Mononuclear cell (primary cell): ENCODE measurements around the gene C1QL3. TPM values are rescaled to one million over a fixed set of nuclear protein-coding genes. Genes with fewer than 3 reads are reported as not detected.

ENCODE experiments used
- H3K27me3 ChIP-seq: 2 replicates; pipeline ENCODE4 v1.6.0; 2011; ENCODE audit warnings: low read length, control low read depth; ENCODE audit not compliant: insufficient read depth
- H3K4me1 ChIP-seq: 2 replicates; pipeline ENCODE4 v1.5.1; 2011; ENCODE audit warnings: mild to moderate bottlenecking, low read length, control low read depth; ENCODE audit not compliant: insufficient read depth
- H3K4me3 ChIP-seq: 2 replicates; pipeline ENCODE4 v1.5.1; 2011; ENCODE audit warnings: mild to moderate bottlenecking, low read length, moderate library complexity
- H3K9me3 ChIP-seq: 2 replicates; pipeline ENCODE4 v1.5.1; 2011; ENCODE audit warnings: low read depth, mild to moderate bottlenecking, control low read depth, low read length
- total RNA-seq: library from RNA; depleted of rRNA; stranded (reverse); fragments of >200 nt; gene quantifications from one replicate; pipeline ENCODE4 v1.2.3, GENCODE V29; 2012

Gene C1QL3
- total RNA-seq, 1 donor, result not detected

GRCh38 chr10:16519908-16520861, 1.5 kb downstream of the C1QL3 start:
- Histone ChIP-seq H3K4me3 (no peak overlapping the region), H3K4me1 (peaks cover 10% of the 10 kb centered on the region), H3K27me3 (peaks cover 42% of the 10 kb centered on the region), H3K9me3 (no peaks in the 10 kb centered on the region)

- Histone ChIP-seq H3K4me3 (no peak overlapping the region), H3K27me3 (peaks cover 42% of the 10 kb centered on the region), H3K4me1 (peaks cover 10% of the 10 kb centered on the region), H3K9me3 (no peaks in the 10 kb centered on the region)
Observed at GRCh38 chr10:16519250-16519907, 2.3 kb downstream of the C1QL3 start.

- H3K27me3 ChIP-seq, result peaks cover 36% of the 10 kb centered on the region
- peaks cover 10% of the 10 kb centered on the region for H3K4me1 ChIP-seq
- H3K4me3 ChIP-seq, result no peak overlapping the region
- H3K9me3 ChIP-seq, result no peaks in the 10 kb centered on the region
Observed at GRCh38 chr10:16518822-16519221, 2.9 kb downstream of the C1QL3 start.

- Histone ChIP-seq H3K9me3 (no peaks in the 10 kb centered on the region), H3K27me3 (no peaks in the 10 kb centered on the region), H3K4me3 (no peak overlapping the region), H3K4me1 (no peaks in the 10 kb centered on the region)
Observed at GRCh38 chr10:16510843-16511242, 10.8 kb downstream of the C1QL3 start.

- Histone ChIP-seq H3K4me1 (no peaks in the 10 kb centered on the region), H3K9me3 (no peaks in the 10 kb centered on the region)
Observed at GRCh38 chr10:16509996-16510395, 11.7 kb downstream of the C1QL3 start.

GRCh38 chr10:16505161-16505560, 16.5 kb downstream of the C1QL3 start:
- Histone ChIP-seq H3K9me3 (no peaks in the 10 kb centered on the region), H3K4me1 (no peaks in the 10 kb centered on the region), H3K27me3 (no peaks in the 10 kb centered on the region), H3K4me3 (no peak overlapping the region)

More at GRCh38 chr10:16509996-16510395, 11.7 kb downstream of the C1QL3 start:
- H3K4me3 ChIP-seq, result no peak overlapping the region
- no peaks in the 10 kb centered on the region for H3K27me3 ChIP-seq

GRCh38 chr10:16497911-16498310, 23.8 kb downstream of the C1QL3 start:
- Histone ChIP-seq H3K9me3 (no peaks in the 10 kb centered on the region), H3K4me3 (no peak overlapping the region), H3K27me3 (no peaks in the 10 kb centered on the region), H3K4me1 (no peaks in the 10 kb centered on the region)

GRCh38 chr10:16493884-16494536, 27.7 kb downstream of the C1QL3 start:
- Histone ChIP-seq H3K9me3 (no peaks in the 10 kb centered on the region), H3K4me3 (no peak overlapping the region), H3K27me3 (no peaks in the 10 kb centered on the region), H3K4me1 (no peaks in the 10 kb centered on the region)

GRCh38 chr10:16491933-16492332, 29.7 kb downstream of the C1QL3 start:
- H3K4me3 ChIP-seq, result no peak overlapping the region
- H3K9me3 ChIP-seq, result no peaks in the 10 kb centered on the region
- no peaks in the 10 kb centered on the region for H3K4me1 ChIP-seq
- no peaks in the 10 kb centered on the region for H3K27me3 ChIP-seq

- Histone ChIP-seq H3K4me1 (no peaks in the 10 kb centered on the region), H3K4me3 (no peak overlapping the region), H3K9me3 (no peaks in the 10 kb centered on the region), H3K27me3 (no peaks in the 10 kb centered on the region)
Observed at GRCh38 chr10:16490511-16490910, 31.2 kb downstream of the C1QL3 start.

GRCh38 chr10:16483241-16483917, 38.3 kb downstream of the C1QL3 start:
- no peak overlapping the region for H3K4me3 ChIP-seq
- no peaks in the 10 kb centered on the region for H3K4me1 ChIP-seq
- no peaks in the 10 kb centered on the region for H3K9me3 ChIP-seq
- H3K27me3 ChIP-seq, result no peaks in the 10 kb centered on the region

- Histone ChIP-seq H3K27me3 (no peaks in the 10 kb centered on the region), H3K9me3 (no peaks in the 10 kb centered on the region)
Observed at GRCh38 chr10:16481052-16481728, 40.5 kb downstream of the C1QL3 start.

GRCh38 chr10:16478801-16479200, 42.9 kb downstream of the C1QL3 start:
- H3K4me3 ChIP-seq, result no peak overlapping the region
- H3K4me1 ChIP-seq, result no peaks in the 10 kb centered on the region
- H3K9me3 ChIP-seq, result no peaks in the 10 kb centered on the region
- no peaks in the 10 kb centered on the region for H3K27me3 ChIP-seq

More at GRCh38 chr10:16481052-16481728, 40.5 kb downstream of the C1QL3 start:
- no peak overlapping the region for H3K4me3 ChIP-seq
- no peaks in the 10 kb centered on the region for H3K4me1 ChIP-seq

- H3K4me1 ChIP-seq, result no peaks in the 10 kb centered on the region
- H3K27me3 ChIP-seq, result no peaks in the 10 kb centered on the region
- no peak overlapping the region for H3K4me3 ChIP-seq
- no peaks in the 10 kb centered on the region for H3K9me3 ChIP-seq
Observed at GRCh38 chr10:16477757-16478156, 43.9 kb downstream of the C1QL3 start.
